Suprapubic skin (tissue), 3 donors: ENCODE results near the gene ABCB1.

Experiments
- CTCF ChIP-seq, 2 donors: fragments of 200-600 bp in 1 of 2; fragments of 450-650 bp in 1 of 2; sonication (generic) in 1 of 2; IDR thresholded peaks; one replicate each; pipeline ENCODE4 v1.5.1; 2016 to 2019; ENCODE audit warnings: antibody characterized with exemption in 2 of 2, mild to moderate bottlenecking in 1 of 2, moderate library complexity in 1 of 2
- POLR2A ChIP-seq, 2 donors: fragments of 450-650 bp; IDR thresholded peaks; one replicate each; pipeline ENCODE4 v1.6.1; 2017; ENCODE audit warnings: antibody characterized with exemption in 2 of 2, mild to moderate bottlenecking in 2 of 2, moderate library complexity in 2 of 2

DNA sequence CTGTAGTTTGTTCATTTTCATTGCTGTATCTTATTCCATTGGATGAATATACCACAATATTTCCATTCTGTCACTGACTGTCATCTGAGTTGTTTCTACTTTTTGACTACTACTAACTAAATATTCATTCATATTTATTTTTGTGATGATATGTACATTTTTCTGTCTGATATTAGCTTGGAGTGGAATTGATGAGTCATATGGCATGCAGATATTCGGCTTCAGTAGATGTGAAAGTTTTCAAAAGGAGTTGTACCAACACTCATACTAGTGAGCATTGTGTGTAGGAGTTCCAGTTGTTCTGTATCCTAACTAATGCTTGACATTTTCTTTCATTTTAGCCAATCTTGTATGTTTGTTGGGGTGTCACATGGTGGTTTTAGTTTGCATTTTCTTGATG, 35.2 kb upstream of the ABCB1 start:
- TF ChIP-seq CTCF (IDR thresholded peaks at IDR 0.05) (no peak), POLR2A (IDR thresholded peaks at IDR 0.05) (no peak)
